ENCODE results near the gene CLIP1.

DNA sequence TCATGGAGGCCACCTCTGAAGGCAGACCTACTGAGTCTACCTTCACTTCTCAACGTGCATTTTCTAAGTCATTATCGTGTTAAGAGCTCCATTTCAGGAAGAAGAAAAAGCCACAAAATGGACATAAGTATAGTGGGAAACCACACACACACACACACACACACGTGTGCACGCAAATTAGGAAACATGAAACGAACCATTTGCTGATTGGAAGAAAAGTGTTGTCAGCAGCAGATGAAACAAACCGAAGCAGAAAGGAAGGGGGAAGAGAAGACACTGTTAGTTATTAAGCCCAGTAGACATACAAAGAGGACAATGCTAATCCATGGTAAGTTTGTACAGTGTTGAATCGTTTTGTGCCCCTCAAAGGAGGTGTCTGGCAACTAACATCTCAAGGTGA, 146.2 kb downstream of the CLIP1 start:
- TF ChIP-seq POLR2A (IDR thresholded peaks at IDR 0.05; ENCODE audit: low read length) (no peak), GATA1 (IDR thresholded peaks at IDR 0.05; ENCODE audit: low read depth, low read length) (no peak)
